ENCODE measurements around the gene ADAM12.

ADAM12 gene

GRCh38 chr10:126022841-126023240 lies 365.4 kb downstream of the ADAM12 start:
- DNase-seq (ENCODE audit: extremely low read depth, low read depth): no peak
- no peak for TF ChIP-seq CTCF (IDR thresholded peaks at IDR 0.05; ENCODE audit: low read depth, low read length, missing control alignments)
- H3K4me3 ChIP-seq (replicated peaks; ENCODE audit: low read depth, low read length): no peak overlapping the region

- no peak for DNase-seq (ENCODE audit: extremely low read depth, low read depth)
- H3K4me3 ChIP-seq (replicated peaks; ENCODE audit: low read depth, low read length): no peak overlapping the region
- no peak for TF ChIP-seq CTCF (IDR thresholded peaks at IDR 0.05; ENCODE audit: low read depth, low read length, missing control alignments)
Measured at GRCh38 chr10:126021833-126022500, 366.3 kb downstream of the ADAM12 start.

GRCh38 chr10:126017961-126018560 lies 370.2 kb downstream of the ADAM12 start:
- no peak for TF ChIP-seq CTCF (IDR thresholded peaks at IDR 0.05; ENCODE audit: low read depth, low read length, missing control alignments)
- no peak overlapping the region for H3K4me3 ChIP-seq (replicated peaks; ENCODE audit: low read depth, low read length)
- peak; percentile 15 for DNase-seq (ENCODE audit: extremely low read depth, low read depth)

- TF ChIP-seq CTCF (IDR thresholded peaks at IDR 0.05; ENCODE audit: low read depth, low read length, missing control alignments): no peak
- no peak for DNase-seq (ENCODE audit: extremely low read depth, low read depth)
- no peak overlapping the region for H3K4me3 ChIP-seq (replicated peaks; ENCODE audit: low read depth, low read length)
Measured at GRCh38 chr10:126016882-126017281, 371.4 kb downstream of the ADAM12 start.

GRCh38 chr10:126016156-126016805 lies 372.0 kb downstream of the ADAM12 start:
- no peak for DNase-seq (ENCODE audit: extremely low read depth, low read depth)
- TF ChIP-seq CTCF (IDR thresholded peaks at IDR 0.05; ENCODE audit: low read depth, low read length, missing control alignments): no peak
- no peak overlapping the region for H3K4me3 ChIP-seq (replicated peaks; ENCODE audit: low read depth, low read length)

GRCh38 chr10:126015413-126015812 lies 372.9 kb downstream of the ADAM12 start:
- no peak overlapping the region for H3K4me3 ChIP-seq (replicated peaks; ENCODE audit: low read depth, low read length)
- TF ChIP-seq CTCF (IDR thresholded peaks at IDR 0.05; ENCODE audit: low read depth, low read length, missing control alignments): no peak
- no peak for DNase-seq (ENCODE audit: extremely low read depth, low read depth)
